SK-N-SH treated with all-trans-retinoic acid at 6 μM for 48 hours (cell line): ENCODE data around the gene CYP26A1.

Source experiments
- ATAC-seq: fragments of 200-7000 bp; cut with Tn5 transposase; 3 replicates; pipeline ENCODE4 v1.9.1; 2020; ENCODE audit warnings: mild to moderate bottlenecking, moderate library complexity
- BACH2 ChIP-seq: fragments of 250-450 bp; sonication (Bioruptor Pico); IDR thresholded peaks from 2 replicates; pipeline ENCODE4 v1.9.0; 2021; ENCODE audit warnings: mild to moderate bottlenecking, borderline replicate concordance
- CSDC2 ChIP-seq: fragments of 250-450 bp; sonication (Bioruptor Pico); IDR thresholded peaks from 2 replicates; pipeline ENCODE4 v1.5.0; 2020; ENCODE audit warnings: mild to moderate bottlenecking, moderate library complexity
- ESRRG ChIP-seq: fragments of 250-450 bp; sonication (Bioruptor Pico); IDR thresholded peaks from 2 replicates; pipeline ENCODE4 v1.6.1; 2021; ENCODE audit warnings: mild to moderate bottlenecking
- ISL1 ChIP-seq: fragments of 250-450 bp; sonication (Bioruptor Pico); IDR thresholded peaks from 2 replicates; pipeline ENCODE4 v2.1.2; 2022; ENCODE audit warnings: mild to moderate bottlenecking, moderate library complexity
- OSR1 ChIP-seq: fragments of 250-450 bp; sonication (Bioruptor Pico); IDR thresholded peaks from 2 replicates; pipeline ENCODE4 v1.8.0; 2022; ENCODE audit warnings: moderate library complexity, mild to moderate bottlenecking, inconsistent platforms
- PPARA ChIP-seq: fragments of 250-450 bp; sonication (Bioruptor Pico); IDR thresholded peaks from 2 replicates; pipeline ENCODE4 v1.5.0; 2020; ENCODE audit warnings: mild to moderate bottlenecking, borderline replicate concordance
- RARB ChIP-seq: fragments of 250-450 bp; sonication (Bioruptor Pico); IDR thresholded peaks from 2 replicates; pipeline ENCODE4 v1.8.0; 2021; ENCODE audit warnings: mild to moderate bottlenecking, moderate library complexity
- SNAI2 ChIP-seq: fragments of 250-450 bp; sonication (Bioruptor Pico); IDR thresholded peaks from 2 replicates; pipeline ENCODE4 v1.5.0; 2020; ENCODE audit warnings: mild to moderate bottlenecking, moderate library complexity
- TCF4 ChIP-seq: fragments of 250-450 bp; sonication (Bioruptor Pico); IDR thresholded peaks from 2 replicates; pipeline ENCODE4 v1.8.0; 2021; ENCODE audit warnings: mild to moderate bottlenecking, moderate library complexity, borderline replicate concordance
- ZC3H10 ChIP-seq: fragments of 250-450 bp; sonication (Bioruptor Pico); IDR thresholded peaks from 2 replicates; pipeline ENCODE4 v1.5.1; 2021; ENCODE audit warnings: mild to moderate bottlenecking, moderate library complexity
- ZFP30 ChIP-seq: fragments of 450-650 bp; formaldehyde crosslinking; IDR thresholded peaks from 2 replicates; pipeline ENCODE4 v1.5.0; 2022; ENCODE audit warnings: mild to moderate bottlenecking, moderate library complexity
- ZNF565 ChIP-seq: fragments of 450-650 bp; formaldehyde crosslinking; conservative IDR thresholded peaks from 2 replicates; pipeline ENCODE4 v1.5.0; 2020; ENCODE audit warnings: low read depth, mild to moderate bottlenecking, moderate library complexity
- ZNF70 ChIP-seq: fragments of 450-650 bp; formaldehyde crosslinking; IDR thresholded peaks from 2 replicates; pipeline ENCODE4 v1.5.0; 2020; ENCODE audit warnings: mild to moderate bottlenecking, moderate library complexity
- ZNF8 ChIP-seq: fragments of 450-650 bp; formaldehyde crosslinking; IDR thresholded peaks from 2 replicates; pipeline ENCODE4 v1.5.0; 2020; ENCODE audit warnings: mild to moderate bottlenecking, moderate library complexity
- TF ChIP-seq, protein P1 (sequence below): fragments of 250-450 bp; sonication (Bioruptor Pico); IDR thresholded peaks from 2 replicates; pipeline ENCODE4 v1.8.0; 2021; ENCODE audit warnings: low read depth, mild to moderate bottlenecking, moderate library complexity, borderline replicate concordance
- TF ChIP-seq, protein P2 (sequence below): fragments of 250-450 bp; sonication (Bioruptor Pico); IDR thresholded peaks from 2 replicates; pipeline ENCODE4 v1.8.0; 2020; ENCODE audit warnings: mild to moderate bottlenecking, moderate library complexity, borderline replicate concordance
- TF ChIP-seq, protein P3 (sequence below): fragments of 250-450 bp; sonication (Bioruptor Pico); IDR thresholded peaks from 2 replicates; pipeline ENCODE4 v1.5.1; 2021; ENCODE audit warnings: mild to moderate bottlenecking, moderate library complexity
- TF ChIP-seq, protein P4 (sequence below): fragments of 250-450 bp; sonication (Bioruptor Pico); IDR thresholded peaks from 2 replicates; pipeline ENCODE4 v1.5.1; 2020; ENCODE audit warnings: low read depth, mild to moderate bottlenecking, moderate library complexity

Gene CYP26A1

DNA sequence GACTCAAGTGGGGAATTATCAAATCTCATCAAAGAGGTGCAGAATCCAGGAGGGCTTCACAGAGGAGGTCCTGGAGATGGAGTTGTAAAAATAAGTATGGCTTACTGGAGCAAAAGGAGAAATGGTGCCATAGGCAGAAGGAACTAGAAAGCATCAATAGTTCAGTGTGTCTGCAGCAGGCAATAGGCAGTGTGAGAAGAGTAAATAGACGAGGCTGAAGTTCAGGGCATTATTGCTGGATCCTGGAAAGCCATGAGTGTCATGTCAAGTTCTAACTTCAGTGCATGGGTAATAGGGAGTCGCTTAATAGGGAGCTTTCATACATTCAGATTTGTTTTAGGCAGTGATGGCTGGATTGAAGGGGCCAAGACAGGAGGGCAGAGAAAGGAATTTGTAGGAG lies 39.3 kb downstream of the CYP26A1 start:
- ATAC-seq, result no peak
- TF ChIP-seq SNAI2 (CRISPR knock-in tag), result no peak
- TF ChIP-seq BACH2, result no peak
- no peak for TF ChIP-seq RARB (CRISPR knock-in tag)
- TF ChIP-seq OSR1 (CRISPR knock-in tag), result no peak
- TF ChIP-seq, protein P1, sequence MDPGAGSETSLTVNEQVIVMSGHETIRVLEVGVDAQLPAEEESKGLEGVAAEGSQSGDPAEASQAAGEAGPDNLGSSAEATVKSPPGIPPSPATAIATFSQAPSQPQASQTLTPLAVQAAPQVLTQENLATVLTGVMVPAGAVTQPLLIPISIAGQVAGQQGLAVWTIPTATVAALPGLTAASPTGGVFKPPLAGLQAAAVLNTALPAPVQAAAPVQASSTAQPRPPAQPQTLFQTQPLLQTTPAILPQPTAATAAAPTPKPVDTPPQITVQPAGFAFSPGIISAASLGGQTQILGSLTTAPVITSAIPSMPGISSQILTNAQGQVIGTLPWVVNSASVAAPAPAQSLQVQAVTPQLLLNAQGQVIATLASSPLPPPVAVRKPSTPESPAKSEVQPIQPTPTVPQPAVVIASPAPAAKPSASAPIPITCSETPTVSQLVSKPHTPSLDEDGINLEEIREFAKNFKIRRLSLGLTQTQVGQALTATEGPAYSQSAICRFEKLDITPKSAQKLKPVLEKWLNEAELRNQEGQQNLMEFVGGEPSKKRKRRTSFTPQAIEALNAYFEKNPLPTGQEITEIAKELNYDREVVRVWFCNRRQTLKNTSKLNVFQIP, result no peak
- TF ChIP-seq, protein P2, sequence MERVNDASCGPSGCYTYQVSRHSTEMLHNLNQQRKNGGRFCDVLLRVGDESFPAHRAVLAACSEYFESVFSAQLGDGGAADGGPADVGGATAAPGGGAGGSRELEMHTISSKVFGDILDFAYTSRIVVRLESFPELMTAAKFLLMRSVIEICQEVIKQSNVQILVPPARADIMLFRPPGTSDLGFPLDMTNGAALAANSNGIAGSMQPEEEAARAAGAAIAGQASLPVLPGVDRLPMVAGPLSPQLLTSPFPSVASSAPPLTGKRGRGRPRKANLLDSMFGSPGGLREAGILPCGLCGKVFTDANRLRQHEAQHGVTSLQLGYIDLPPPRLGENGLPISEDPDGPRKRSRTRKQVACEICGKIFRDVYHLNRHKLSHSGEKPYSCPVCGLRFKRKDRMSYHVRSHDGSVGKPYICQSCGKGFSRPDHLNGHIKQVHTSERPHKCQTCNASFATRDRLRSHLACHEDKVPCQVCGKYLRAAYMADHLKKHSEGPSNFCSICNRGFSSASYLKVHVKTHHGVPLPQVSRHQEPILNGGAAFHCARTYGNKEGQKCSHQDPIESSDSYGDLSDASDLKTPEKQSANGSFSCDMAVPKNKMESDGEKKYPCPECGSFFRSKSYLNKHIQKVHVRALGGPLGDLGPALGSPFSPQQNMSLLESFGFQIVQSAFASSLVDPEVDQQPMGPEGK, result no peak
- TF ChIP-seq, protein P3, sequence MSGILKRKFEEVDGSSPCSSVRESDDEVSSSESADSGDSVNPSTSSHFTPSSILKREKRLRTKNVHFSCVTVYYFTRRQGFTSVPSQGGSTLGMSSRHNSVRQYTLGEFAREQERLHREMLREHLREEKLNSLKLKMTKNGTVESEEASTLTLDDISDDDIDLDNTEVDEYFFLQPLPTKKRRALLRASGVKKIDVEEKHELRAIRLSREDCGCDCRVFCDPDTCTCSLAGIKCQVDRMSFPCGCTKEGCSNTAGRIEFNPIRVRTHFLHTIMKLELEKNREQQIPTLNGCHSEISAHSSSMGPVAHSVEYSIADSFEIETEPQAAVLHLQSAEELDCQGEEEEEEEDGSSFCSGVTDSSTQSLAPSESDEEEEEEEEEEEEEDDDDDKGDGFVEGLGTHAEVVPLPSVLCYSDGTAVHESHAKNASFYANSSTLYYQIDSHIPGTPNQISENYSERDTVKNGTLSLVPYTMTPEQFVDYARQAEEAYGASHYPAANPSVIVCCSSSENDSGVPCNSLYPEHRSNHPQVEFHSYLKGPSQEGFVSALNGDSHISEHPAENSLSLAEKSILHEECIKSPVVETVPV (CRISPR knock-in tag), result no peak
- TF ChIP-seq ZFP30 (CRISPR knock-in tag), result no peak
- TF ChIP-seq, protein P4, sequence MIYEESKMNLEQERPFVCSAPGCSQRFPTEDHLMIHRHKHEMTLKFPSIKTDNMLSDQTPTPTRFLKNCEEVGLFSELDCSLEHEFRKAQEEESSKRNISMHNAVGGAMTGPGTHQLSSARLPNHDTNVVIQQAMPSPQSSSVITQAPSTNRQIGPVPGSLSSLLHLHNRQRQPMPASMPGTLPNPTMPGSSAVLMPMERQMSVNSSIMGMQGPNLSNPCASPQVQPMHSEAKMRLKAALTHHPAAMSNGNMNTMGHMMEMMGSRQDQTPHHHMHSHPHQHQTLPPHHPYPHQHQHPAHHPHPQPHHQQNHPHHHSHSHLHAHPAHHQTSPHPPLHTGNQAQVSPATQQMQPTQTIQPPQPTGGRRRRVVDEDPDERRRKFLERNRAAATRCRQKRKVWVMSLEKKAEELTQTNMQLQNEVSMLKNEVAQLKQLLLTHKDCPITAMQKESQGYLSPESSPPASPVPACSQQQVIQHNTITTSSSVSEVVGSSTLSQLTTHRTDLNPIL (CRISPR knock-in tag), result no peak
- TF ChIP-seq CSDC2 (CRISPR knock-in tag), result no peak
- TF ChIP-seq ZNF8, result no peak

DNA sequence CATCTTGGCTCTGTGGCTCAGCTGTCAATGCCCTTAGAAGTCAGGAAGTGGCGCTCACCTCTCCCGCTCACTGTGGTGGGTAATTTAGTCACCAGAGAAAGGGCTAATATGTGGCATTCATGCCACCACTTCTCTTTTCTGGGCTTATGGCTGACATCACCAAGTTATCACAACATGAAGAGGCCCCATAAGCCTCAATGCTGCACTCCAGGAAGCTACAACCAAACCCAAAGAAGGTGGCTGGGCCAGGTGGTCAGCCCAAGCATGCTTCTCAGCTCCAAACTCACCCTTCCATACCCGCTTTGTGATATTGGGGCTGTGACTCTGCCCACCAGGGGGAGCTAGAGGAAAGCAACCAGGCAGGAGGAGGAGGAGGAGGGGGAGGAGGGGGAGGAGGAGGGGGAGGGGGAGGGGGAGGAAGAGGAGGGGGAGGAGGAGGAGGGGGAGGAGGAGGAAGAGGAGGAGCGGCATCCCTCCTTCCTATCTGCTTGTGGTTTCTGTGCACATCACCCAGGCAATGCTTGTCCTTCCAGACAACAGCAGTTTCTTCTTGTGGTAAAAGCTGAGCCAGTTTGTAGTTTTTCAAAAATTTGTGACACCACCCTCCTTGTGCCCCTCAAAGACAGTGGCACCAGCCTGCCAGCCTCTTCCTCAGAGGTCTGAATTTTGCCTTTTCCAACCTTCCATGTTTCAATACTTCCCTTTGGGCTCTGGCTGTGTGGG lies 42.1 kb downstream of the CYP26A1 start:
- no peak for TF ChIP-seq ISL1 (CRISPR knock-in tag)
- TF ChIP-seq, protein P4 (CRISPR knock-in tag), result no peak
- no peak for TF ChIP-seq ZC3H10 (CRISPR knock-in tag)
- TF ChIP-seq ZNF70 (CRISPR knock-in tag), result no peak
- no peak for TF ChIP-seq ZNF8
- no peak for TF ChIP-seq ZNF565
- no peak for TF ChIP-seq ESRRG (CRISPR knock-in tag)
- no peak for TF ChIP-seq SNAI2 (CRISPR knock-in tag)
- no peak for TF ChIP-seq TCF4 (CRISPR knock-in tag)
- TF ChIP-seq, protein P1, result no peak
- TF ChIP-seq PPARA (CRISPR knock-in tag), result no peak
- TF ChIP-seq, protein P2, result no peak
- no peak for TF ChIP-seq OSR1 (CRISPR knock-in tag)
- peak; percentile 63; the same call in 2 of the 3 replicates for ATAC-seq

DNA sequence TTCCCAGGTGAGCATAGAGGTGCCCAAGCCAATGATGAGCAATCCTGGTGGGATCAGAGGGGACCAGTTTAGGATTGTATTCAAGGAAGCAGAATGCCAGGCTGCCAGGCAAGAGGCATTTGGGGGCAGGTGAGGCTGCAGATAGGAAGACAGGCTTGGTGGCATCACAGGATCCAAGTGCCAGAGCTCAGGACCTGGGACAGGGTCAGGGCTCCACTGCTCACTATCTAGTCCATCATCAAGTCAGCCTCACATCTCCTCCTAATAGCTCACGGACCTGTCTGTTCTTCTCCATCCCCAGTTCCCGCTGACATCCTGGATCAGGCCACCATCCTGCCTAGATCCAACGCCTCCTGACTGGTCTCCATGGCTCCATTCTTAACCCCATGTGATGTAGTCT lies 47.6 kb downstream of the CYP26A1 start:
- no peak for ATAC-seq
- TF ChIP-seq OSR1 (CRISPR knock-in tag) (no peak), BACH2 (no peak), ISL1 (CRISPR knock-in tag) (no peak), ESRRG (CRISPR knock-in tag) (no peak)
- TF ChIP-seq, protein P3 (CRISPR knock-in tag), result no peak
- TF ChIP-seq, protein P1, result no peak
